ENCODE results near the gene ANGPTL4. TPM values are rescaled to one million over a fixed set of nuclear protein-coding genes. Genes with fewer than 3 reads are reported as not detected.
A peak's percentile ranks its signal among the peaks of the same experiment; 100 is the strongest.

The ANGPTL4 gene
- total and polyA plus RNA-seq, 2 of the 13 experiments (the other 11 are each of a cell fraction or from before 2014, with no cell fraction given): 0.80 to 21.7 TPM

DNA sequence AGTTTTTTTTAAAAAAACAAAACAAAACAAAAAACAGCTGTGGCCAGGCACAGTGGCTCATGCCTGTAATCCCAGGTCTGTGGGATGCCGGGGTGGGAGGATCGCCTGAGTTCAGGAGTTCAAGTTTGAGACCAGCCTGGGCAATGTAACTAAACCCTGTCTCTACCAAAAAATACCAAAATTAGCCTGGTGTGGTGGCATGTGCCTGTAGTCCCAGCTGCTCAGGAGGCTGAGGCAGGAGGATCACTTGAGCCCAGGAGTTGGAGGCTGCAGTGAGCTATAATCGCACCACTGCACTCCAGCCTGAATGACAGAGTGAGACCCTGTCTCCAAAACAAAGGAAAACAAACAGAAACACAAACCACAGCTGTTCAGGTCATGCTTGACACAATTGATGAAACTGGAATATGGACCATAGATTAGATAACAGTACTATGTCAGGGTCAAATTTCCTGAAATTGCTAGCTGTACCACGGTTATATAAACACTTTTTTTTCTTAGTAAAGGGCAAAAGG lies 6.9 kb upstream of the ANGPTL4 start (continued):
- peak; percentile 98 for TF ChIP-seq SIX4 (CRISPR knock-in tag; IDR thresholded peaks at IDR 0.05)
- peak; percentile 89 for TF ChIP-seq FOXP1 (IDR thresholded peaks at IDR 0.05)
- TF ChIP-seq FOXP1 (CRISPR knock-in tag; IDR thresholded peaks at IDR 0.05): peak; percentile 97
- TF ChIP-seq, protein P1, sequence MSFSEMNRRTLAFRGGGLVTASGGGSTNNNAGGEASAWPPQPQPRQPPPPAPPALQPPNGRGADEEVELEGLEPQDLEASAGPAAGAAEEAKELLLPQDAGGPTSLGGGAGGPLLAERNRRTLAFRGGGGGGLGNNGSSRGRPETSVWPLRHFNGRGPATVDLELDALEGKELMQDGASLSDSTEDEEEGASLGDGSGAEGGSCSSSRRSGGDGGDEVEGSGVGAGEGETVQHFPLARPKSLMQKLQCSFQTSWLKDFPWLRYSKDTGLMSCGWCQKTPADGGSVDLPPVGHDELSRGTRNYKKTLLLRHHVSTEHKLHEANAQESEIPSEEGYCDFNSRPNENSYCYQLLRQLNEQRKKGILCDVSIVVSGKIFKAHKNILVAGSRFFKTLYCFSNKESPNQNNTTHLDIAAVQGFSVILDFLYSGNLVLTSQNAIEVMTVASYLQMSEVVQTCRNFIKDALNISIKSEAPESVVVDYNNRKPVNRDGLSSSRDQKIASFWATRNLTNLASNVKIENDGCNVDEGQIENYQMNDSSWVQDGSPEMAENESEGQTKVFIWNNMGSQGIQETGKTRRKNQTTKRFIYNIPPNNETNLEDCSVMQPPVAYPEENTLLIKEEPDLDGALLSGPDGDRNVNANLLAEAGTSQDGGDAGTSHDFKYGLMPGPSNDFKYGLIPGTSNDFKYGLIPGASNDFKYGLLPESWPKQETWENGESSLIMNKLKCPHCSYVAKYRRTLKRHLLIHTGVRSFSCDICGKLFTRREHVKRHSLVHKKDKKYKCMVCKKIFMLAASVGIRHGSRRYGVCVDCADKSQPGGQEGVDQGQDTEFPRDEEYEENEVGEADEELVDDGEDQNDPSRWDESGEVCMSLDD (CRISPR knock-in tag; IDR thresholded peaks at IDR 0.05; ENCODE audit: borderline replicate concordance): no peak
- no peak for TF ChIP-seq TSC22D2 (CRISPR knock-in tag; IDR thresholded peaks at IDR 0.05; ENCODE audit: borderline replicate concordance)
- peak; percentile 95 for TF ChIP-seq THRA (CRISPR knock-in tag; IDR thresholded peaks at IDR 0.05; ENCODE audit: borderline replicate concordance)
- 0 out of 2 replicates have a peak, but pooled peaks have one; percentile 68 for TF ChIP-seq ZBTB4 (CRISPR knock-in tag; IDR thresholded peaks at IDR 0.05; ENCODE audit: borderline replicate concordance)
- peak; percentile 78; the same call in 1 of the 2 replicates for TF ChIP-seq HOXD1 (CRISPR knock-in tag; IDR thresholded peaks at IDR 0.05)
- 0 out of 2 replicates have a peak, but pooled peaks have one; percentile 39 for TF ChIP-seq ZBTB2 (CRISPR knock-in tag; IDR thresholded peaks at IDR 0.05; ENCODE audit: low read depth)
- TF ChIP-seq ZSCAN5A (CRISPR knock-in tag; IDR thresholded peaks at IDR 0.05; ENCODE audit: borderline replicate concordance): 0 out of 2 replicates have a peak, but pooled peaks have one; percentile 59
- TF ChIP-seq SPEN (CRISPR knock-in tag; IDR thresholded peaks at IDR 0.05; ENCODE audit: low read depth): peak; percentile 31; the same call in 1 of the 2 replicates
- peak; percentile 89 for TF ChIP-seq TEAD3 (CRISPR knock-in tag; optimal IDR thresholded peaks at IDR 0.05; ENCODE audit: borderline replicate concordance)
- TF ChIP-seq FOXK2 (IDR thresholded peaks at IDR 0.05): peak; percentile 86
- TF ChIP-seq TARDBP (CRISPR knock-in tag; IDR thresholded peaks at IDR 0.05): peak; percentile 92; the same call in 1 of the 2 replicates
- no peak for TF ChIP-seq MXD1 (CRISPR knock-in tag; IDR thresholded peaks at IDR 0.05)
- 0 out of 2 replicates have a peak, but pooled peaks have one; percentile 18 for TF ChIP-seq ZSCAN9 (CRISPR knock-in tag; IDR thresholded peaks at IDR 0.05; ENCODE audit: borderline replicate concordance)
- no peak for TF ChIP-seq EEA1 (CRISPR knock-in tag; IDR thresholded peaks at IDR 0.05; ENCODE audit: borderline replicate concordance)
